Chondrocyte (in vitro differentiated cells): ENCODE measurements around the gene LTBP2. TPM values are rescaled to one million over a fixed set of nuclear protein-coding genes. Genes with fewer than 3 reads are reported as not detected.

Source experiments
- DNase-seq: peaks from one replicate; pipeline ENCODE4 v3.0.0; 2021; ENCODE audit warnings: mixed read lengths, low spot score
- H3K27ac Mint-ChIP-seq: one replicate; pipeline ENCODE4 v1.8.0; 2021; ENCODE audit warnings: mild to moderate bottlenecking, moderate library complexity, mixed read lengths; ENCODE audit not compliant: unreplicated experiment
- H3K27me3 Mint-ChIP-seq: 2 replicates; pipeline ENCODE4 v1.8.0; 2021; ENCODE audit warnings: low read depth, mixed read lengths
- H3K36me3 Mint-ChIP-seq: 2 replicates; pipeline ENCODE4 v1.8.0; 2021; ENCODE audit warnings: low read depth, mixed read lengths
- H3K4me1 Mint-ChIP-seq: 2 replicates; pipeline ENCODE4 v1.8.0; 2021; ENCODE audit warnings: low read depth, mild to moderate bottlenecking, mixed read lengths
- H3K4me3 Mint-ChIP-seq: one replicate; pipeline ENCODE4 v1.8.0; 2021; ENCODE audit warnings: mild to moderate bottlenecking, moderate library complexity, mixed read lengths; ENCODE audit not compliant: unreplicated experiment
- H3K9me3 Mint-ChIP-seq: 2 replicates; pipeline ENCODE4 v1.8.0; 2021; ENCODE audit warnings: low read depth, mixed read lengths
- CTCF ChIP-seq: fragments of 200-600 bp; sonication (generic); IDR thresholded peaks from 2 replicates; pipeline ENCODE4 v1.5.0; 2021; ENCODE audit warnings: antibody characterized with exemption, mild to moderate bottlenecking, moderate library complexity
- total RNA-seq: library from RNA; stranded (reverse); gene quantifications from 3 replicates; pipeline ENCODE4 v1.2.1, GENCODE V29; 2021

LTBP2 gene
- total RNA-seq, 1 donor from 2014 or later: 215 TPM

GRCh38 chr14:74637178-74637550 is 25.1 kb upstream of the LTBP2 start:
- Mint-ChIP-seq H3K27ac (no peak overlapping the region), H3K36me3 (no peaks in the 10 kb centered on the region), H3K9me3 (no peaks in the 10 kb centered on the region), H3K4me3 (no peak overlapping the region), H3K27me3 (no peaks in the 10 kb centered on the region), H3K4me1 (peaks cover 57% of the 10 kb centered on the region)
- DNase-seq: no peak
- TF ChIP-seq CTCF: no peak

GRCh38 chr14:74636424-74637177 is 24.6 kb upstream of the LTBP2 start:
- H3K4me3 Mint-ChIP-seq: no peak overlapping the region
- no peaks in the 10 kb centered on the region for H3K9me3 Mint-ChIP-seq
- DNase-seq: no peak
- no peaks in the 10 kb centered on the region for H3K36me3 Mint-ChIP-seq
- H3K27me3 Mint-ChIP-seq: no peaks in the 10 kb centered on the region
- H3K4me1 Mint-ChIP-seq: peaks cover 55% of the 10 kb centered on the region
- H3K27ac Mint-ChIP-seq: peak overlapping the region; percentile 77
- no peak for TF ChIP-seq CTCF

GRCh38 chr14:74635847-74636246 is 23.8 kb upstream of the LTBP2 start:
- H3K27ac Mint-ChIP-seq: peak overlapping the region; percentile 10
- H3K4me1 Mint-ChIP-seq: peaks cover 60% of the 10 kb centered on the region
- H3K4me3 Mint-ChIP-seq: no peak overlapping the region
- no peaks in the 10 kb centered on the region for H3K27me3 Mint-ChIP-seq
- no peaks in the 10 kb centered on the region for H3K9me3 Mint-ChIP-seq
- no peaks in the 10 kb centered on the region for H3K36me3 Mint-ChIP-seq
- TF ChIP-seq CTCF: no peak
- DNase-seq: no peak

- H3K27me3 Mint-ChIP-seq: no peaks in the 10 kb centered on the region
- no peak for DNase-seq
- H3K4me3 Mint-ChIP-seq: no peak overlapping the region
- H3K36me3 Mint-ChIP-seq: no peaks in the 10 kb centered on the region
- H3K9me3 Mint-ChIP-seq: no peaks in the 10 kb centered on the region
- H3K4me1 Mint-ChIP-seq: peaks cover 63% of the 10 kb centered on the region
- TF ChIP-seq CTCF: no peak
- peak overlapping the region; percentile 22 for H3K27ac Mint-ChIP-seq
Measured at GRCh38 chr14:74634964-74635363, 22.9 kb upstream of the LTBP2 start.

- no peak for DNase-seq
- TF ChIP-seq CTCF: no peak
- Mint-ChIP-seq H3K36me3 (no peaks in the 10 kb centered on the region), H3K27me3 (no peaks in the 10 kb centered on the region), H3K4me3 (no peak overlapping the region), H3K9me3 (no peaks in the 10 kb centered on the region), H3K27ac (peak overlapping the region; percentile 32), H3K4me1 (peaks cover 63% of the 10 kb centered on the region)
Measured at GRCh38 chr14:74634481-74634880, 22.4 kb upstream of the LTBP2 start.
